HFFc6 (cell line): ENCODE measurements around the gene SOX5. TPM values are rescaled to one million over a fixed set of nuclear protein-coding genes. Genes with fewer than 3 reads are reported as not detected.
"Not testable (repeated sequence)": the region's sequence is repeated elsewhere in the genome, so short reads cannot be mapped to it uniquely, and the experiment has no call there.

Source experiments
- DNase-seq: peaks from one replicate; pipeline ENCODE4 v3.0.0-alpha.2; 2018
- H3K27ac Mint-ChIP-seq: 2 replicates; pipeline ENCODE4 v1.8.0; 2020; ENCODE audit warnings: mild to moderate bottlenecking, mixed read lengths
- H3K27me3 Mint-ChIP-seq: 2 replicates; pipeline ENCODE4 v1.8.0; 2021; ENCODE audit warnings: mild to moderate bottlenecking, moderate library complexity, mixed read lengths; ENCODE audit not compliant: insufficient read depth
- H3K36me3 Mint-ChIP-seq: 2 replicates; pipeline ENCODE4 v1.8.0; 2021; ENCODE audit warnings: low read depth, mixed read lengths
- H3K4me1 Mint-ChIP-seq: 2 replicates; pipeline ENCODE4 v1.8.0; 2020; ENCODE audit warnings: low read depth, mixed read lengths
- H3K4me3 Mint-ChIP-seq: 2 replicates; pipeline ENCODE4 v1.8.0; 2020; ENCODE audit warnings: mild to moderate bottlenecking, moderate library complexity, mixed read lengths
- H3K9me3 Mint-ChIP-seq: 2 replicates; pipeline ENCODE4 v1.8.0; 2020; ENCODE audit warnings: mild to moderate bottlenecking, mixed read lengths
- total RNA-seq, 6 experiments: library from RNA; stranded (reverse); fragmentation: NEBNext Ultra II Directional; extraction: Animal tissue kit (Norgen Biotek cat#: 25700); gene quantifications; 2 replicates in 1 of 6; 3 replicates in 5 of 6; pipeline ENCODE4 v1.2.3, GENCODE V29; 2021
- TF ChIP-seq, protein P1 (sequence below): fragments of 200-600 bp; sonication (generic); IDR thresholded peaks from 2 replicates; pipeline ENCODE4 v1.5.0; 2021; ENCODE audit warnings: antibody characterized with exemption, mild to moderate bottlenecking

Gene SOX5
- total RNA-seq, 6 experiments from 2014 or later: not detected

DNA sequence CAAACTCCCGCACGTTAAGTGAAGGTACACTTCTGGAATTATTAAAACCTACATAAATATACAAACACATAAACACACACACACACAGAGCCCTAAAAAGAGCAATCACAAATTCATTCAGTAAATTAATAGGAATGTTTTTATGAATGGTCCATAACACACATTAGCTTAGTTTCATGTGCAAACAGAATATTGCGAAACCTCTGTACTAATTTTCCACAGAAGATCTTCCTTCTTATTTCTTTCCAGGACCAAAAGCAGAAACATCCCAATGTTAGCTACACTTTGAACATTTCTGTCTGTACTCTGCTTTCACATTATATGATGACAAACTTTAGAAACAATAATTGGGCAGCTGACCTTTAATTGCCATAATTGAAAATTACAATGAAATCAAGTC, 101.6 kb downstream of the SOX5 start:
- no peak overlapping the region for H3K4me3 Mint-ChIP-seq
- peaks cover 16% of the 10 kb centered on the region for H3K9me3 Mint-ChIP-seq
- H3K27me3 Mint-ChIP-seq: no peaks in the 10 kb centered on the region; the same call in 1 of the 2 replicates
- no peaks in the 10 kb centered on the region for H3K36me3 Mint-ChIP-seq
- TF ChIP-seq, protein P1, sequence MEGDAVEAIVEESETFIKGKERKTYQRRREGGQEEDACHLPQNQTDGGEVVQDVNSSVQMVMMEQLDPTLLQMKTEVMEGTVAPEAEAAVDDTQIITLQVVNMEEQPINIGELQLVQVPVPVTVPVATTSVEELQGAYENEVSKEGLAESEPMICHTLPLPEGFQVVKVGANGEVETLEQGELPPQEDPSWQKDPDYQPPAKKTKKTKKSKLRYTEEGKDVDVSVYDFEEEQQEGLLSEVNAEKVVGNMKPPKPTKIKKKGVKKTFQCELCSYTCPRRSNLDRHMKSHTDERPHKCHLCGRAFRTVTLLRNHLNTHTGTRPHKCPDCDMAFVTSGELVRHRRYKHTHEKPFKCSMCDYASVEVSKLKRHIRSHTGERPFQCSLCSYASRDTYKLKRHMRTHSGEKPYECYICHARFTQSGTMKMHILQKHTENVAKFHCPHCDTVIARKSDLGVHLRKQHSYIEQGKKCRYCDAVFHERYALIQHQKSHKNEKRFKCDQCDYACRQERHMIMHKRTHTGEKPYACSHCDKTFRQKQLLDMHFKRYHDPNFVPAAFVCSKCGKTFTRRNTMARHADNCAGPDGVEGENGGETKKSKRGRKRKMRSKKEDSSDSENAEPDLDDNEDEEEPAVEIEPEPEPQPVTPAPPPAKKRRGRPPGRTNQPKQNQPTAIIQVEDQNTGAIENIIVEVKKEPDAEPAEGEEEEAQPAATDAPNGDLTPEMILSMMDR: no peak
- DNase-seq: no peak
- no peaks in the 10 kb centered on the region for H3K4me1 Mint-ChIP-seq
- no peak overlapping the region for H3K27ac Mint-ChIP-seq

DNA sequence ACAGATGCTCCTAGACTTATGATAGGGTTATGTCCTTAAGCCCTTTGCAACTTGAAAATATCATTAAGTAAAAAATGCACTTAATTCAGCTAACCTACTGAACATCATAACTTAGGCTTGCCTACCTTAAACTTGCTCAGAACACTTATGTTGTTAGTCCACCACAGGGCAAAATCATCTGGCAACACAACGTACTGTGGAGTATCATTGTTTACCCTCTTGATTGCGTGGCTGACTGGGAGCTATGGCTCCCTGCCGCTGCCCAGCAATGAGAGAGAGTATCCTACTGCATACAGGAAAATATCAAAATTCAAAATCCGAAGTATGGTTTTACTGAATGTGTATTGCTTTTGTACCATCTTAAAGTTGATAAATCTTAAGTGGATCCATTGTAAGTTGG, 105.5 kb downstream of the SOX5 start:
- no peak overlapping the region for H3K4me3 Mint-ChIP-seq
- peaks cover 20% of the 10 kb centered on the region for H3K9me3 Mint-ChIP-seq
- TF ChIP-seq, protein P1: no peak
- no peak for DNase-seq
- no peaks in the 10 kb centered on the region for H3K36me3 Mint-ChIP-seq
- no peaks in the 10 kb centered on the region for H3K4me1 Mint-ChIP-seq
- H3K27me3 Mint-ChIP-seq: no peaks in the 10 kb centered on the region; the same call in 1 of the 2 replicates
- H3K27ac Mint-ChIP-seq: no peak overlapping the region

DNA sequence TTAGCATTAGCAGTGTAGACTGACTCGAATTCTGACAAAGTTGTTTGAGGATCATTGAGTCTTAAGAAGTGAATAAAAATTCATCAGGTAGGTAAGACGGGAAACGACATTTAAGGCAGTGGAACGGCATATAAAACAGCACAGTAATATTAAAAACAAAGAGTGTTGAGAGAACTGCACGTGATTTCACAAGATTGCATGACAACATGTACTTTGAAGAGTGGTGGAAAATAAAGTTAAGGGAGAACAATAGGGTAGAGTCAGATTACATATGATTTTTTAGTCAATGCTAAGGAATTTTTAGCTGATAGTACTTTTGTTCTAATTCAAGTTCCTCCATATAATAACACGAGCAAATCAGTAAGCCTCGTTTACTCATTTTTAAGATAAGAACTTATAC, 115.4 kb downstream of the SOX5 start:
- no peaks in the 10 kb centered on the region for H3K36me3 Mint-ChIP-seq
- no peaks in the 10 kb centered on the region for H3K27me3 Mint-ChIP-seq
- H3K4me1 Mint-ChIP-seq: no peaks in the 10 kb centered on the region
- TF ChIP-seq, protein P1: no peak
- no peak for DNase-seq
- H3K9me3 Mint-ChIP-seq: peaks cover 23% of the 10 kb centered on the region
- H3K27ac Mint-ChIP-seq: no peak overlapping the region
- no peak overlapping the region for H3K4me3 Mint-ChIP-seq

DNA sequence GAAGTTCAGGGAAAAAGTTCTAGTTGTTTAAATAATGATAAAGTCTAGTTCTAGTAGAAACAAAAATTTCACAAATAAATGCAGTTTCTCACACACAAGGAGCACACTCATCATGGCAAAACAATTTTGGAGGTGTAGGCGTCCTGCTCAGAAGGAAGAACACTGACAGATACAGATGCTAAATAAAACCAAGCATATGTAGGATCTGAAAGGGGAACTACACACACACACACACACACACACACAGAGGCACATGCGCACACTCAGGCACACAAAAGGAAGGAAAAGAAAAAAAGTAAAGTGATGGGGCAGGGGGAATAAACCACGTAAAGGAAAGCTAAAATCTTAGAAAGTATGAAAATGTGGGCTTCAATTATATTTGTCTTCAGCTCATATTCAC, 117.7 kb downstream of the SOX5 start:
- DNase-seq: no peak
- Mint-ChIP-seq H3K27ac (no peak overlapping the region), H3K4me3 (no peak overlapping the region), H3K9me3 (peaks cover 32% of the 10 kb centered on the region), H3K27me3 (no peaks in the 10 kb centered on the region), H3K4me1 (no peaks in the 10 kb centered on the region), H3K36me3 (no peaks in the 10 kb centered on the region)
- TF ChIP-seq, protein P1: no peak

DNA sequence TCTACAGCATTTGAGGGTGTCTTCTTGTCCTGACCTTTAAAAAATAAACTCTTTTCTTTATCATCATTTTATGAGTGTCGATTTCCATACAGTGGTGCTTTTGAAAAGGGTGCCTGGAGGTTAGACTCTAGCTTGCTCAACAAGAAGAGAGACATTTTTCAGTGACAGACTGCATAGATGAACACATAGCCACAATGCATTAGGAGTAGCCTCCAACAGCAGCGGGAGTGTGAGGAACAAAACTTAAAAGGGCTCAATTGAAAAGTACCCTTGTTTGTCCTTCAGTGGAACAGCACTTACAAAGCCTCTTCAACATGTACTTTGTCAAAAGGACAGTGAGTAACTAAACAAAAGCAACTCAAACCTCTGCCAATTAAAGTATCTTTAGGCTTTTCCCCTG, 119.3 kb downstream of the SOX5 start:
- H3K27me3 Mint-ChIP-seq: peaks cover 2% of the 10 kb centered on the region; the same call in 1 of the 2 replicates
- H3K9me3 Mint-ChIP-seq: peaks cover 40% of the 10 kb centered on the region
- no peak overlapping the region for H3K4me3 Mint-ChIP-seq
- H3K36me3 Mint-ChIP-seq: no peaks in the 10 kb centered on the region
- TF ChIP-seq, protein P1: no peak
- H3K4me1 Mint-ChIP-seq: no peaks in the 10 kb centered on the region
- H3K27ac Mint-ChIP-seq: no peak overlapping the region
- no peak for DNase-seq

DNA sequence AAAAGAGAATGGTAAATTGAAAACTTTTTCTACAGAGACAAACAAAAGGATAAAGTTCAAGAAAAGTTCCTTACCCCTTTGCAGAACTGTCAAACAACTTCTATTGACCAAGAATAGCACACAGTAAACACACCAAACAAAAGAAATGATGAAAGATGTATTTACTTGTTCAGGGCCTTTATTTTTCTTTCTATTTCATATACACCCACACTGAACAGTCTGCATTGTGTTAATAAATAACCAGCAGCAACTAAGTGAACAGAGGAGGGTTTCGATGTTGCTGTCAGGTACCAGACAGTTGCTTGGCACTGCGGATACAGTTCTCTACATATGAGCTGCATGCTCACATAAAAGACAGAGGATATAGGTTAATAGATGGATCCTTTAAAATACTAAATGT, 122.1 kb downstream of the SOX5 start:
- TF ChIP-seq, protein P1: no peak
- Mint-ChIP-seq H3K9me3 (peaks cover 29% of the 10 kb centered on the region), H3K27ac (no peak overlapping the region), H3K4me1 (no peaks in the 10 kb centered on the region), H3K4me3 (no peak overlapping the region), H3K27me3 (peaks cover 2% of the 10 kb centered on the region; the same call in 1 of the 2 replicates), H3K36me3 (no peaks in the 10 kb centered on the region)
- DNase-seq: no peak

DNA sequence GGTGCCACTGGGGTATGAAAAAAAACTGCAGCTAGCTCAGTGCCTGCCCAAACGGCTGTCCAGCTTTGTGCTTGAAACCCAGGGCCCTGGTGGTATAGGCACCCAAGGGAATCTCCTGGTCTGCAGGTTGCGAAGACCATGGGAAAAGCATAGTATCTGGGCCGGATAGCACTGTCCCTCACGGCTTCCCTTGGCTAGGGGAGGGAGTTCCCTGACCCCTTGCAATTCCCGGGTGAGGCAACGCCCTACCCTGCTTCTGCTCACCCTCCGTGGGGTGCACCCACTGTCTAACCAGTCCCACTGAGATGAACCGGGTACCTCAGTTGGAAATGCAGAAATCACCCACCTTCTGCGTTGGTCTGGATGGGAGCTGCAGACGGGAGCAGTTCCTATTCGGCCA, 124.3 kb downstream of the SOX5 start:
- not testable (repeated sequence) for H3K36me3 Mint-ChIP-seq, H3K4me1 Mint-ChIP-seq, DNase-seq, H3K4me3 Mint-ChIP-seq, H3K27me3 Mint-ChIP-seq, H3K27ac Mint-ChIP-seq
- H3K9me3 Mint-ChIP-seq: peaks cover 28% of the 10 kb centered on the region
